Caco-2 (cell line): ENCODE data around the gene LMBR1. TPM values are rescaled to one million over a fixed set of nuclear protein-coding genes. Genes with fewer than 3 reads are reported as not detected.
"Not testable (repeated sequence)": the region's sequence is repeated elsewhere in the genome, so short reads cannot be mapped to it uniquely, and the experiment has no call there.

Experiments
- BruUV-seq: library from RNA; stranded (reverse); fragments of 400-500 nt; replicated peaks from 2 replicates; lab custom pipeline; 2021; lab: Mats Ljungman, UMichigan
- CTCF ChIA-PET: fragments of 300-600 bp; sonication (Branson Sonifier 250); formaldehyde crosslinking; loops from one replicate; lab custom pipeline; 2022; ENCODE audit warnings: antibody characterized with exemption; lab: Charles Lee
- POLR2A ChIA-PET: fragments of 300-600 bp; sonication (Branson Sonifier 250); formaldehyde crosslinking; loops from one replicate; lab custom pipeline; 2022; ENCODE audit warnings: antibody characterized with exemption; lab: Charles Lee
- DNase-seq, 2 experiments: peaks; one replicate each; pipeline versions ENCODE4 v3.0.0 to v3.0.0-alpha.2; 2020 to 2022
- H3K27me3 ChIP-seq: replicated peaks from 2 replicates; pipeline ENCODE4 v1.6.0; 2011; ENCODE audit warnings: low read length; ENCODE audit not compliant: control insufficient read depth, insufficient read depth
- H3K36me3 ChIP-seq: 2 replicates; pipeline ENCODE4 v1.5.1; 2011; ENCODE audit warnings: low read length; ENCODE audit not compliant: control insufficient read depth, insufficient read depth
- H3K4me1 ChIP-seq: fragments of 250-450 bp; sonication (Bioruptor Pico); 2 replicates; pipeline ENCODE4 v1.5.1; 2020; ENCODE audit warnings: mild to moderate bottlenecking
- H3K4me3 ChIP-seq: 2 replicates; pipeline ENCODE4 v1.5.1; 2011; ENCODE audit warnings: low read depth, mild to moderate bottlenecking, control low read depth, low read length
- H3K9me3 ChIP-seq: fragments of 250-450 bp; sonication (Bioruptor Pico); 2 replicates; pipeline ENCODE4 v1.5.1; 2020; ENCODE audit warnings: mild to moderate bottlenecking, moderate library complexity
- H3K27ac Mint-ChIP-seq: one replicate; pipeline ENCODE4 v1.8.0; 2022; ENCODE audit warnings: mixed read lengths; ENCODE audit not compliant: unreplicated experiment
- H3K27me3 Mint-ChIP-seq: one replicate; pipeline ENCODE4 v1.8.0; 2022; ENCODE audit warnings: mixed read lengths; ENCODE audit not compliant: insufficient read depth, unreplicated experiment
- H3K36me3 Mint-ChIP-seq: one replicate; pipeline ENCODE4 v1.8.0; 2022; ENCODE audit warnings: mild to moderate bottlenecking, mixed read lengths; ENCODE audit not compliant: insufficient read depth, unreplicated experiment
- H3K4me1 Mint-ChIP-seq: one replicate; pipeline ENCODE4 v1.8.0; 2022; ENCODE audit warnings: low read depth, mixed read lengths; ENCODE audit not compliant: unreplicated experiment
- H3K4me3 Mint-ChIP-seq: one replicate; pipeline ENCODE4 v1.8.0; 2022; ENCODE audit warnings: mild to moderate bottlenecking, moderate library complexity, mixed read lengths; ENCODE audit not compliant: unreplicated experiment
- H3K9me3 Mint-ChIP-seq: one replicate; pipeline ENCODE4 v1.8.0; 2022; ENCODE audit warnings: mixed read lengths; ENCODE audit not compliant: unreplicated experiment
- CTCF ChIP-seq, 2 experiments: fragments of 200-600 bp in 1 of 2; IDR thresholded peaks; 1 replicate in 1 of 2; 2 replicates in 1 of 2; pipeline versions ENCODE4 v1.5.1 to v1.8.0; 2011 to 2022; ENCODE audit warnings: antibody characterized with exemption in 1 of 2, control low read depth in 1 of 2, inconsistent platforms in 1 of 2, low read depth in 1 of 2, low read length in 1 of 2, mild to moderate bottlenecking in 1 of 2, moderate library complexity in 1 of 2; ENCODE audit not compliant: insufficient read depth in 1 of 2, severe bottlenecking in 1 of 2, unreplicated experiment in 1 of 2
- intact Hi-C: fragments of 100-400 bp; cut with micrococcal nuclease; formaldehyde crosslinking; loops from one replicate; pipeline ENCODE4 v1.10.0; 2022; ENCODE audit not compliant: unreplicated experiment
- total RNA-seq: library from RNA; stranded (reverse); gene quantifications from 2 replicates; pipeline ENCODE4 v1.2.3, GENCODE V29; 2022

Gene LMBR1
- total RNA-seq, 1 experiment from 2014 or later, result 77.9 TPM

DNA sequence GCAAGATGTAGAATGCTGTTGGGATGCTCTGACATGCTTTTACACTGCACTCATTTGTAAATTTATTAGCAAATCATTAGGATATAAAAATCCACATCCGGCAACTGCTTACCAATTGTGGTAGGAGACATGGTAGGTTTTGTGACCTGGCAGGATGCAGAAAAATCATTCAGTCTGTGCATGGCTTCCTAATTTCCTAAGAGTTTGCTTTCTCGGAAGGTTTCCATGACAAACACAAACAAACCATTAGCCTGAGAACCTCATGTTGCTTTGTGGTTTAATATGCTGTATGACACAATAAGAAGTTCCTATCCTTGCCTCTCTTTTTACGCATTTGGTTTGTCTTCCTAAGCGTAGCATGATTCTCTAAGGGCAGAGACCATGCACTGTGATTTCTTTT lies 14.7 kb upstream of the LMBR1 start:
- no peaks in the 10 kb centered on the region for H3K27me3 Mint-ChIP-seq
- CTCF ChIA-PET, result no interaction called here
- TF ChIP-seq CTCF (IDR thresholded peaks at IDR 0.05; ENCODE audit: insufficient read depth in 1 of 2, low read depth in 1 of 2, low read length in 1 of 2, severe bottlenecking in 1 of 2, unreplicated experiment in 1 of 2), result no peak
- H3K4me3 Mint-ChIP-seq, result no peak overlapping the region
- no peak for DNase-seq
- H3K4me1 Mint-ChIP-seq, result peaks cover 8% of the 10 kb centered on the region
- POLR2A ChIA-PET, result no interaction called here
- BruUV-seq, result no TSS peak
- H3K36me3 ChIP-seq, result no peaks in the 10 kb centered on the region
- no peaks in the 10 kb centered on the region for H3K4me1 ChIP-seq
- H3K36me3 Mint-ChIP-seq, result no peaks in the 10 kb centered on the region
- H3K9me3 ChIP-seq, result no peaks in the 10 kb centered on the region
- no peaks in the 10 kb centered on the region for H3K27me3 ChIP-seq
- H3K4me3 ChIP-seq, result no peak overlapping the region
- intact Hi-C loops, result loop anchor here (2.0 to 5.0 kb wide), 2 partner anchors 39 to 230 kb away; partner anchors contain the start of gene UBE3C
- H3K9me3 Mint-ChIP-seq, result no peaks in the 10 kb centered on the region
- no peak overlapping the region for H3K27ac Mint-ChIP-seq

- ChIA-PET CTCF (no interaction called here), POLR2A (no interaction called here)
- no peaks in the 10 kb centered on the region for H3K36me3 Mint-ChIP-seq
- Histone ChIP-seq H3K27me3 (no peaks in the 10 kb centered on the region), H3K4me1 (no peaks in the 10 kb centered on the region), H3K9me3 (no peaks in the 10 kb centered on the region), H3K36me3 (no peaks in the 10 kb centered on the region), H3K4me3 (no peak overlapping the region)
- no peak for TF ChIP-seq CTCF (IDR thresholded peaks at IDR 0.05; ENCODE audit: insufficient read depth in 1 of 2, low read depth in 1 of 2, low read length in 1 of 2, severe bottlenecking in 1 of 2, unreplicated experiment in 1 of 2)
- peaks cover 8% of the 10 kb centered on the region for H3K4me1 Mint-ChIP-seq
- intact Hi-C loops, result loop anchor here (5.0 kb wide), 1 partner anchor 231 kb away; the partner anchor contains the start of gene UBE3C
- no peak overlapping the region for H3K27ac Mint-ChIP-seq
- H3K27me3 Mint-ChIP-seq, result no peaks in the 10 kb centered on the region
- no TSS peak for BruUV-seq
- H3K4me3 Mint-ChIP-seq, result no peak overlapping the region
- H3K9me3 Mint-ChIP-seq, result no peaks in the 10 kb centered on the region
- no peak for DNase-seq
These were observed 13.2 kb upstream of the LMBR1 start for GRCh38 chr7:156906200-156906649.

GRCh38 chr7:156903232-156903909 lies 10.4 kb upstream of the LMBR1 start:
- Mint-ChIP-seq H3K4me3 (no peak overlapping the region), H3K27ac (no peak overlapping the region), H3K36me3 (no peaks in the 10 kb centered on the region), H3K4me1 (peaks cover 8% of the 10 kb centered on the region), H3K27me3 (no peaks in the 10 kb centered on the region), H3K9me3 (no peaks in the 10 kb centered on the region)
- BruUV-seq, result no TSS peak
- Histone ChIP-seq H3K4me3 (no peak overlapping the region), H3K36me3 (no peaks in the 10 kb centered on the region), H3K4me1 (no peaks in the 10 kb centered on the region), H3K9me3 (no peaks in the 10 kb centered on the region), H3K27me3 (no peaks in the 10 kb centered on the region)
- ChIA-PET CTCF (no interaction called here), POLR2A (no interaction called here)
- intact Hi-C loops, result no loop called here
- TF ChIP-seq CTCF (IDR thresholded peaks at IDR 0.05; ENCODE audit: insufficient read depth in 1 of 2, low read depth in 1 of 2, low read length in 1 of 2, severe bottlenecking in 1 of 2, unreplicated experiment in 1 of 2), result no peak
- DNase-seq, result no peak

DNA sequence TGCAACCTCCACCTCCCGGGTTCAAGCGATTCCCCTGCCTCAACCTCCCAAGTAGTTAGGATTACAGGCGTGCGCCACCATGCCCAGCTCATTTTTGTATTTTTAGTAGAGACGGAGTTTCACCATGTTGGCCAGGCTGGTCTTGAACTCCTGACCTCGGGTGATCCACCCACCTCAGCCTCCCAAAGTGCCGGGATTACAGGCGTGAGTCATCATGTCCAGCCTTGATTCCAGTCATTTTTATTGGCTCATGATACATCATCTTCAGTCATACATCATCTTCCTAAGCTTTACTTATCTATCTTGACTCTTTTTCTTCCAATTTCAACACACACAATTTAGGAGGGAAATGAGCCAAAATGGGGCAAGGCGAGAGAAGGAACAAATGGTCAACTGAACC lies 7.1 kb upstream of the LMBR1 start:
- not testable (repeated sequence) for H3K36me3 Mint-ChIP-seq, H3K9me3 Mint-ChIP-seq
- POLR2A ChIA-PET, result interaction anchor here (0.6 kb wide), 1 partner anchor 10 kb away, joined by 3 read pairs; no protein-coding TSS in a partner anchor

More for the DNA sequence above, 7.1 kb upstream of the LMBR1 start:
- BruUV-seq, H3K27me3 ChIP-seq, H3K4me1 ChIP-seq, intact Hi-C loops, H3K36me3 ChIP-seq, DNase-seq, H3K4me3 Mint-ChIP-seq, H3K27me3 Mint-ChIP-seq, H3K9me3 ChIP-seq, H3K4me3 ChIP-seq, CTCF ChIA-PET, H3K27ac Mint-ChIP-seq: not testable (repeated sequence)
- H3K4me1 Mint-ChIP-seq, result peaks cover 17% of the 10 kb centered on the region
